ENCODE measurements around the gene AK4.
"Not testable (repeated sequence)": the region's sequence is repeated elsewhere in the genome, so short reads cannot be mapped to it uniquely, and the experiment has no call there.

AK4 gene

DNA sequence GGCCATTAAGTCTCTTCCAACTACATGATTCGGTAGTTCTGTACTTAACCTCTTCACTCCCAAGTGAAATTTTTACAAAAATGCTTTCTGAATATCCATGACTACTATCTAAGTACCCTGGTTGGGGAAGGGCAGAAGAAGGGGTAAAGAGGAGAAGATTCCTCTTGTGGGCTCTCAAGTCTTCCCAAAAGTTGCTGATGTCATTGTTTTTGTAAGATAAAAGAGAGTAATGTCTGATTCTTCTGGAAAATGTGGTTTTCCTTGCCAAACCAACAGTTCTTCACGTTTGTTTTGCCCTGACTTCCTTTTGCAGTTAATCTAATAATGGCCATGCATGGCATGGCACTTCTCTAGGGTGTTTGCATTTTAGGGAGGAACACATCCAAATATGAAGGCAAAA is 34.7 kb upstream of the AK4 start:
- in situ Hi-C loops (cut with MboI; ENCODE audit: low sequenced_read_pairs, unreplicated experiment), result no loop called here
- TF ChIP-seq, protein P1, sequence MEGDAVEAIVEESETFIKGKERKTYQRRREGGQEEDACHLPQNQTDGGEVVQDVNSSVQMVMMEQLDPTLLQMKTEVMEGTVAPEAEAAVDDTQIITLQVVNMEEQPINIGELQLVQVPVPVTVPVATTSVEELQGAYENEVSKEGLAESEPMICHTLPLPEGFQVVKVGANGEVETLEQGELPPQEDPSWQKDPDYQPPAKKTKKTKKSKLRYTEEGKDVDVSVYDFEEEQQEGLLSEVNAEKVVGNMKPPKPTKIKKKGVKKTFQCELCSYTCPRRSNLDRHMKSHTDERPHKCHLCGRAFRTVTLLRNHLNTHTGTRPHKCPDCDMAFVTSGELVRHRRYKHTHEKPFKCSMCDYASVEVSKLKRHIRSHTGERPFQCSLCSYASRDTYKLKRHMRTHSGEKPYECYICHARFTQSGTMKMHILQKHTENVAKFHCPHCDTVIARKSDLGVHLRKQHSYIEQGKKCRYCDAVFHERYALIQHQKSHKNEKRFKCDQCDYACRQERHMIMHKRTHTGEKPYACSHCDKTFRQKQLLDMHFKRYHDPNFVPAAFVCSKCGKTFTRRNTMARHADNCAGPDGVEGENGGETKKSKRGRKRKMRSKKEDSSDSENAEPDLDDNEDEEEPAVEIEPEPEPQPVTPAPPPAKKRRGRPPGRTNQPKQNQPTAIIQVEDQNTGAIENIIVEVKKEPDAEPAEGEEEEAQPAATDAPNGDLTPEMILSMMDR (IDR thresholded peaks at IDR 0.05; ENCODE audit: borderline replicate concordance, control extremely low read depth, extremely low read depth, insufficient read depth, missing control alignments), result no peak
- DNase-seq (ENCODE audit: low spot score), result no peak

DNA sequence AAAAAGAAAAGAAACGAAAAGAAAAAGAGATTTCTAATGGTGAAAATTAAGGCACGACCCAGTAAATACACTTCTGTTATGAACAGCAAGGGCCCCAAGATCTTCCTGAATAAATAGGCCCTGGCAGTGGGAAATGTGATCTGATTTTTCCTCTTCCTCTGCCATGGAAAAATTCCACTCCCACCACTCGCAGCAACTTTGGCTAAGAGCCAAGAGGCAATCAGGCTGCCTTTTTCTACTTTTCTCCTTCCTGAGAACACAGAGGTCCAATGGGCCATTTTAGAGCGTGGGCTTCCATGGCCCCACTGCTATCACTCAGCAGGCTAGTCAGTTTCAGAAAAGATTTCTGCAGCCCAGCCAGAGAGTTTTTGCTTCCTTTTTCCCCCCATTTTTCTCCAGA is 33.7 kb upstream of the AK4 start:
- in situ Hi-C loops (cut with MboI; ENCODE audit: low sequenced_read_pairs, unreplicated experiment), result no loop called here
- DNase-seq (ENCODE audit: low spot score), result no peak
- TF ChIP-seq, protein P1 (IDR thresholded peaks at IDR 0.05; ENCODE audit: borderline replicate concordance, control extremely low read depth, extremely low read depth, insufficient read depth, missing control alignments), result no peak

DNA sequence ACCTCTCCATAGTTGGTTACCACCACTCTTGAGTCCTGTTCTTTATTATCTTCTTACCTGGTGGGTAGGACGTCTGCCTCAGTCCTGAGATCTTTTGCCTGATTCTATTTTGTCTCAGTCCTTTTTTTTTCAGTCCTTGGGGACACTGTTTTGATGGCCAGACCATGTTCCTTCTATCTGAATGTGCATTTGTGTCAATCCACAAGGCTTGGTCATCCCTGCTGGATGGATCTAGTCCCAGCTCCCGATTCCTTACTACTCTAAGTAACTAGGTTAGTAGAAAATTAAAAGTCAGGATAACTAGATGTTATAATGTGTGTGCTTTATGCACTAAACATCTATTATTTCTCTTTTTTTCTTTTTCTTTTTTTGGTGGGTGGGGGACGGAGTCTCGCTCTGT is 28.1 kb upstream of the AK4 start:
- in situ Hi-C loops (cut with MboI; ENCODE audit: low sequenced_read_pairs, unreplicated experiment), result no loop called here
- no peak for DNase-seq (ENCODE audit: low spot score)
- TF ChIP-seq, protein P1 (IDR thresholded peaks at IDR 0.05; ENCODE audit: borderline replicate concordance, control extremely low read depth, extremely low read depth, insufficient read depth, missing control alignments), result no peak

DNA sequence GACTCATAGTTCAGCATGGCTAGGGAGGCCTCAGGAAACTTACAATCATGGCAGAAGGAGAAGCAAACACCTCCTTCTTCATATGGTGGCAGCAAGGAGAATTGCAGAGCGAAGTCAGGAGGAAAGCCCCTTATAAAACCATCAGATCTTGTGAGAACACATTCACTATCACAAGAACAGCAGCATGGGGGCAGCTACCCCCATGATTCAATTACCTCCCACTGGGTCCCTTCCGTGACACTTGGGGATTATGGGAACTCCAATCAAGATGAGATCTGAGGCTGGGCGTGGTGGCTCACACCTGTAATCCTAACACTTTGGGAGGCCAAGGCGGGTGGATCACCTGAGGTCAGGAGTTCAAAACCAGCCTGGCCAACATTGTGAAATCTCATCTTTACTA is 18.9 kb upstream of the AK4 start:
- DNase-seq (ENCODE audit: low spot score); in situ Hi-C loops (cut with MboI; ENCODE audit: low sequenced_read_pairs, unreplicated experiment): not testable (repeated sequence)

DNA sequence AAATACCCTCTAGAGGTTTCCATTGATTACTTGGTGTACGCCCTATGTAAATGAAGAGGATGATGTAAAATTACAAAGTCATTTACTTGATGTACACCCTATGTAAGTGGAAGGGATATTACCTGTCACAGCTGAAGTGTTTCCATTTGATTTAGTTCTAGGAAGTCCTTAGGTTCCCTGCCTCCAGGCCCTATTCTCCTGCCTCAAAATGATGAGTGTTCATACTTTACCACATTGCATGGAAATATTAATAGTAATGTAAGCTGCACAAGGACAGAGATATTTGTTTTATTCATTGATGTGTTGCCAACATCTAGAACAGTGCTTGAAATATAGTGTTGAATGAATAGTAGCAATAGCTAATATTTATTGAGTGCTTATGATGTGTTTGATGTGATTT is 9.5 kb upstream of the AK4 start:
- TF ChIP-seq, protein P1 (IDR thresholded peaks at IDR 0.05; ENCODE audit: borderline replicate concordance, control extremely low read depth, extremely low read depth, insufficient read depth, missing control alignments), result no peak
- in situ Hi-C loops (cut with MboI; ENCODE audit: low sequenced_read_pairs, unreplicated experiment), result no loop called here
- no peak for DNase-seq (ENCODE audit: low spot score)

DNA sequence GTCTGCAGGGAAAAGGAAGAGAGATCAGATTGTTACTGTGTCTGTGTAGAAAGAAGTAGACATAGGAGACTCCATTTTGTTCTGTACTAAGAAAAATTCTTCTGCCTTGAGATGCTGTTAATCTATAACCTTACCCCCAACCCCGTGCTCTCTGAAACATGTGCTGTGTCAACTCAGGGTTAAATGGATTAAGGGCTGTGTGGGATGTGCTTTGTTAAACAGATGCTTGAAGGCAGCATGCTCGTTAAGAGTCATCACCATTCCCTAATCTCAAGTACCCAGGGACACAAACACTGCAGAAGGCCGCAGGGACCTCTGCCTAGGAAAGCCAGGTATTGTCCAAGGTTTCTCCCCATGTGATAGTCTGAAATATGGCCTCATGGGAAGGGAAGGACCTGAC is 8.2 kb upstream of the AK4 start:
- in situ Hi-C loops (cut with MboI; ENCODE audit: low sequenced_read_pairs, unreplicated experiment); DNase-seq (ENCODE audit: low spot score): not testable (repeated sequence)

DNA sequence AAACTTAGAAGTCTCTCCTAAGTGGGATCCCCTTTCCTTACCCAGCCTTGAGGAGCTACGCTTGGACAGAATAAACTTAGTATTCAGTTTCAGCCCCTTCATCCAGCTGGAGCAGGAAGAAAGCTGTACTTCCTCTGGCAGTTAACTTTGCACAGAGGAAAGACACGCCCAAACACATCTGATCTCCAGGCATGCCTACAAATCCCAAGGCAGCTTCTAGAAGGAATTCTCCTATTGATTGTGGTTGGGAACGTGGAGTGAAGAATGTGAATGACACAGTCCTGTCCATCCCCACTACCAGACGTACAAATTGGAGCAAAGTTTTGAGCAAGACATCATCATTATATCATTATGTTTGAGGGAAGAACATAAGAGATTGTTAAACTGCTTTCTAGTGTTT is 6.6 kb upstream of the AK4 start:
- DNase-seq (ENCODE audit: low spot score), result no peak
- in situ Hi-C loops (cut with MboI; ENCODE audit: low sequenced_read_pairs, unreplicated experiment), result no loop called here
- TF ChIP-seq, protein P1 (IDR thresholded peaks at IDR 0.05; ENCODE audit: borderline replicate concordance, control extremely low read depth, extremely low read depth, insufficient read depth, missing control alignments), result no peak

DNA sequence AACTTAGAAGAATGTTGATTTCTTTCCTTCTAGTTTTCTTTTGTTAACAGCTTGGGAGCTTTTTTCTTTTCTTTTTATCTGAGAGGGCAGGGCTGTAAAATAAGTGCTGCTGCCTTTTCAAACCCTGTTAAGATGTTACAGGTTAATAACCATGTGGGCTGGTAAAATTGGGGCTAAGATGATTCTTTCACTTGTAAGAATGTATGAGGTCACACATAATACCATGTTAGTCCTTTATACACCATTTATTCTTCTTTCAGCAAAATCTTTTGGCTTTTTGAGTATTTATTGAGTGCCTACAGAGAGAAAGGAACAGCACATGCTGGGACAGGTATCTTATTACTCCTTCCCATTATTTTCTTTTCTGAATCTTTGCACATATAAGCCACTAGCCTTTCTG is 6.1 kb upstream of the AK4 start:
- TF ChIP-seq, protein P1 (IDR thresholded peaks at IDR 0.05; ENCODE audit: borderline replicate concordance, control extremely low read depth, extremely low read depth, insufficient read depth, missing control alignments), result no peak
- in situ Hi-C loops (cut with MboI; ENCODE audit: low sequenced_read_pairs, unreplicated experiment), result no loop called here
- no peak for DNase-seq (ENCODE audit: low spot score)

DNA sequence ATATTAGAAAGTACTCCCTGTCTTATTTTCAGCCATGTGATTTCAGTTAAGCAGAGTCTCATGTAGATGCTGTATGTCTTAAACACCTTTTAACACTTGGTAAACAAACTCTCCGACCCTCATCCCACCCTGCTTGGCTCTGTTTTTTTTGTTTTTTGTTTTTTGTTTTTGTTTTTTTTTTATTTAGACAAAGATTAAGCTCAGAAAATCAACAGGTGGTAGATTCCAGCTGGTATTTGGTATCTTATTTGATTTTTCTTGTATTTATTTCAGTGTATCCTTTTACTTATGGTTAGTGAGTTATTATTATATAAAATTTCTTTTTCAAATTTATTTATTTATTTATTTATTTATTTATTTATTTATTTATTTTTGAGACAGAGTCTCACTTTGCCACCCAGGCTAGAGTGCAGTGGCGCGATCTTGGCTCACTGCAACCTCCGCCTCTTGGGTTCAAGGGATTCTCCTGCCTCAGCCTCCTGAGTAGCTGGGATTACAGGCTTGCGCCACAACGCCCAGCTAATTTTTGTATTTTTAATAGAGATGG is 4.8 kb upstream of the AK4 start:
- DNase-seq (ENCODE audit: low spot score); in situ Hi-C loops (cut with MboI; ENCODE audit: low sequenced_read_pairs, unreplicated experiment): not testable (repeated sequence)
